IMR-90 (cell line): ENCODE data around the gene PILRB. TPM values are rescaled to one million over a fixed set of nuclear protein-coding genes. Genes with fewer than 3 reads are reported as not detected.

Experiments used
- ATAC-seq: fragments of 200-7000 bp; cut with Tn5 transposase; 2 replicates; pipeline ENCODE4 v1.9.1; 2020; ENCODE audit warnings: low read depth, mild to moderate bottlenecking, moderate library complexity
- BruUV-seq: library from RNA; stranded (reverse); fragments of 400-500 nt; replicated peaks from 2 replicates; lab custom pipeline; 2021; lab: Mats Ljungman, UMichigan
- CTCF ChIA-PET: fragments of 300-600 bp; formaldehyde crosslinking; extraction: SDS; loops from one replicate; lab custom pipeline; 2021; ENCODE audit warnings: antibody characterized with exemption; lab: Yijun Ruan, JAX
- POLR2A ChIA-PET: fragments of 300-600 bp; sonication (Branson Sonifier 250); formaldehyde crosslinking; loops from one replicate; lab custom pipeline; 2022; ENCODE audit warnings: antibody characterized with exemption; ENCODE audit not compliant: unreplicated experiment; lab: Charles Lee
- DNase-seq: peaks from one replicate; pipeline ENCODE4 v3.0.0; 2013
- H2AFZ ChIP-seq: replicated peaks from 2 replicates; pipeline ENCODE3; 2013; ENCODE audit warnings: low read length, mild to moderate bottlenecking; ENCODE audit not compliant: poor library complexity
- H2AK5ac ChIP-seq: 2 replicates; pipeline ENCODE4 v1.6.1; 2013; ENCODE audit warnings: low read depth, low read length, inconsistent platforms
- H2AK9ac ChIP-seq: replicated peaks from 2 replicates; pipeline ENCODE3; 2013; ENCODE audit warnings: mild to moderate bottlenecking, low read depth, low read length, moderate library complexity; ENCODE audit not compliant: poor library complexity
- H2BK120ac ChIP-seq: 2 replicates; pipeline ENCODE4 v1.6.1; 2013; ENCODE audit warnings: low read depth, low read length, inconsistent platforms
- H2BK15ac ChIP-seq: 3 replicates; pipeline ENCODE4 v1.6.1; 2013; ENCODE audit warnings: low read depth, low read length, inconsistent platforms
- H2BK20ac ChIP-seq: 2 replicates; pipeline ENCODE4 v1.6.1; 2013; ENCODE audit warnings: low read depth, mild to moderate bottlenecking, inconsistent platforms, low read length, moderate library complexity
- H2BK5ac ChIP-seq: 2 replicates; pipeline ENCODE4 v1.6.1; 2013; ENCODE audit warnings: mild to moderate bottlenecking, low read depth, low read length, inconsistent platforms; ENCODE audit not compliant: poor library complexity, severe bottlenecking
- H3K14ac ChIP-seq: replicated peaks from 2 replicates; pipeline ENCODE4 v1.6.1; 2013; ENCODE audit warnings: low read depth, low read length, inconsistent platforms
- H3K18ac ChIP-seq: 2 replicates; pipeline ENCODE4 v1.6.1; 2013; ENCODE audit warnings: low read depth, low read length, control low read depth
- H3K23ac ChIP-seq: 2 replicates; pipeline ENCODE4 v1.6.1; 2013; ENCODE audit warnings: low read depth, low read length, inconsistent platforms
- H3K27ac ChIP-seq: 2 replicates; pipeline ENCODE4 v1.5.1; 2013; ENCODE audit warnings: mild to moderate bottlenecking, control low read depth, low read length; ENCODE audit not compliant: insufficient read depth
- H3K27me3 ChIP-seq: 2 replicates; pipeline ENCODE4 v1.6.1; 2013; ENCODE audit warnings: low read length; ENCODE audit not compliant: control insufficient read depth, insufficient read depth
- H3K36me3 ChIP-seq: 2 replicates; pipeline ENCODE4 v1.6.1; 2013; ENCODE audit warnings: low read length, mixed read lengths; ENCODE audit not compliant: control insufficient read depth, insufficient read depth
- H3K4ac ChIP-seq: 2 replicates; pipeline ENCODE4 v1.6.1; 2013; ENCODE audit warnings: low read depth, low read length, inconsistent platforms
- H3K4me1 ChIP-seq: 2 replicates; pipeline ENCODE4 v1.6.1; 2013; ENCODE audit warnings: low read length, mixed read lengths; ENCODE audit not compliant: control insufficient read depth, insufficient read depth
- H3K4me2 ChIP-seq: 2 replicates; pipeline ENCODE4 v1.6.1; 2013; ENCODE audit warnings: low read depth, mild to moderate bottlenecking, control low read depth, low read length, moderate library complexity
- H3K4me3 ChIP-seq: 2 replicates; pipeline ENCODE4 v1.5.1; 2013; ENCODE audit warnings: low read depth, mild to moderate bottlenecking, control low read depth, low read length, moderate library complexity; ENCODE audit not compliant: insufficient read depth
- H3K56ac ChIP-seq: 2 replicates; pipeline ENCODE4 v1.6.1; 2013; ENCODE audit warnings: low read length, inconsistent platforms; ENCODE audit not compliant: insufficient read depth; ENCODE audit errors: extremely low read depth
- H3K79me1 ChIP-seq, 2 experiments: 2 replicates each; pipeline ENCODE4 v1.6.1; 2013; ENCODE audit warnings: low read length in 2 of 2, inconsistent platforms in 1 of 2, low read depth in 1 of 2
- H3K9ac ChIP-seq: 2 replicates; pipeline ENCODE4 v1.6.1; 2013; ENCODE audit warnings: low read depth, low read length, control low read depth
- H3K9me1 ChIP-seq: 2 replicates; pipeline ENCODE4 v1.6.1; 2013; ENCODE audit warnings: low read length, inconsistent platforms; ENCODE audit not compliant: insufficient read depth
- H3K9me3 ChIP-seq: 2 replicates; pipeline ENCODE4 v1.6.1; 2013; ENCODE audit warnings: low read length; ENCODE audit not compliant: control insufficient read depth, insufficient read depth
- H4K20me1 ChIP-seq: 2 replicates; pipeline ENCODE4 v1.6.1; 2013; ENCODE audit warnings: low read length, inconsistent platforms; ENCODE audit not compliant: insufficient read depth
- H4K5ac ChIP-seq: 2 replicates; pipeline ENCODE4 v1.6.1; 2013; ENCODE audit warnings: mild to moderate bottlenecking, low read depth, low read length, control low read depth
- H4K8ac ChIP-seq, 2 experiments: 2 replicates each; pipeline ENCODE4 v1.6.1; 2013; ENCODE audit warnings: low read depth in 2 of 2, low read length in 2 of 2, control low read depth in 1 of 2, inconsistent platforms in 1 of 2
- H4K91ac ChIP-seq: 2 replicates; pipeline ENCODE4 v1.6.1; 2013; ENCODE audit warnings: low read depth, low read length, inconsistent platforms; ENCODE audit not compliant: insufficient read depth
- BHLHE40 ChIP-seq: fragments of 150-350 bp; IDR thresholded peaks from 2 replicates; pipeline ENCODE4 v1.6.1; 2016; ENCODE audit warnings: mild to moderate bottlenecking, low read depth, low read length
- CHD1 ChIP-seq: IDR thresholded peaks from 2 replicates; pipeline ENCODE4 v1.6.1; 2012; ENCODE audit warnings: low read depth, low read length, improper control_type of control experiment
- MAZ ChIP-seq: IDR thresholded peaks from 2 replicates; pipeline ENCODE4 v1.6.1; 2012; ENCODE audit warnings: low read depth, mild to moderate bottlenecking, low read length, improper control_type of control experiment, moderate library complexity, borderline replicate concordance
- RAD21 ChIP-seq: IDR thresholded peaks from 2 replicates; pipeline ENCODE4 v1.6.1; 2012; ENCODE audit warnings: low read length, improper control_type of control experiment
- WGBS, 2 experiments: methylation state at CpG; one replicate each; pipeline versions ENCODE4 v1.1.5 to v1.1.7; 2013; ENCODE audit warnings: missing lambda C conversion rate in 2 of 2; ENCODE audit not compliant: insufficient read length in 1 of 2; ENCODE audit errors: extremely low coverage in 2 of 2; 5-methylcytosine and 5-hydroxymethylcytosine counted together
- dilution Hi-C: fragments of 300-500 bp; cut with HindIII; formaldehyde crosslinking; loops from one replicate; pipeline ENCODE4 v1.14.3; 2018; ENCODE audit warnings: low sequenced_read_pairs; ENCODE audit not compliant: unreplicated experiment
- in situ Hi-C: fragments of 300-500 bp; cut with MboI; formaldehyde crosslinking; loops from 3 replicates; pipeline ENCODE4 v1.14.3; 2019; ENCODE audit warnings: low sequenced_read_pairs, inconsistent platforms, mixed read lengths
- intact Hi-C: fragments of 100-400 bp; cut with micrococcal nuclease; formaldehyde crosslinking; loops from 2 replicates; pipeline ENCODE4 v1.10.0; 2022
- polyA plus RNA-seq, 3 experiments: library from polyadenylated mRNA; depleted of rRNA; stranded (reverse); fragments of >200 nt; gene quantifications; 2 replicates each; pipeline ENCODE4 v1.2.3, GENCODE V29; 2012; ENCODE audit warnings: low replicate concordance in 1 of 3
- total RNA-seq: library from RNA; depleted of rRNA; stranded (reverse); fragments of >200 nt; gene quantifications from 2 replicates; pipeline ENCODE4 v1.2.3, GENCODE V29; 2012
- TF ChIP-seq, protein P1 (sequence below): fragments of 150-350 bp; IDR thresholded peaks from 2 replicates; pipeline ENCODE4 v1.6.1; 2016; ENCODE audit warnings: low read depth, mild to moderate bottlenecking, low read length, moderate library complexity, borderline replicate concordance

PILRB gene
- total and polyA plus RNA-seq, 2 of the 4 experiments (the other 2 are of a cell fraction) = 3.4 to 22.2 TPM

DNA sequence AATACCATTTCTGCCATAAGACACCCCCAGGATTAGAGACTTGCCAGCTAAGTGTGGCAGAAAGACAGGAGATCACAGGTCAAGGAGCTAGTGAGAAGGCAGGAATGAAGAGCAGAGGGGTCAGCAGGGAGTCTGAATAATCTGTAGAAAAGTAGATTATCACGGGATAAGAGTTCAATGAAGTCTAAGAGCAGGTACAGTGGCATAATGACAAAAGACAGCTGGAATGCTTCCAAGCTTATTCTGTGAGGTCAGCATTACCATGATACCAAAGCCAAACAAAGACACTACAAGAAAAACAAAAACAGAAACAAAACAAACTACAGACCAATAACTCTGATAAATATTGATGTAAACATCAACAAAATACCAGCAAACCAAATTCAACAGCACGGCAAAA lies 36.2 kb downstream of the PILRB start:
- BruUV-seq = no TSS peak
- intact Hi-C loops = no loop called here
- Histone ChIP-seq H2AFZ (no peak overlapping the region), H2BK20ac (no peak overlapping the region), H3K27ac (no peak overlapping the region), H3K4ac (no peak overlapping the region), H3K9me3 (peaks cover 4% of the 10 kb centered on the region), H4K20me1 (no peaks in the 10 kb centered on the region), H3K9me1 (peaks cover 3% of the 10 kb centered on the region; the same call in 1 of the 2 replicates), H3K27me3 (peaks cover 52% of the 10 kb centered on the region), H3K23ac (no peak overlapping the region), H3K4me3 (no peak overlapping the region), H3K14ac (no peak overlapping the region), H4K5ac (no peak overlapping the region), H3K4me1 (no peaks in the 10 kb centered on the region), H3K56ac (no peak overlapping the region), H4K8ac (no peak overlapping the region), H3K9ac (no peak overlapping the region), H3K36me3 (no peaks in the 10 kb centered on the region), H3K18ac (no peak overlapping the region), H3K79me1 (no peaks in the 10 kb centered on the region), H2BK15ac (no peak overlapping the region), H2AK5ac (no peak overlapping the region), H2BK5ac (no peak overlapping the region), H4K91ac (no peak overlapping the region), H2BK120ac (no peak overlapping the region), H2AK9ac (no peak overlapping the region), H3K4me2 (no peak overlapping the region)
- in situ Hi-C loops = no loop called here
- TF ChIP-seq, protein P1, sequence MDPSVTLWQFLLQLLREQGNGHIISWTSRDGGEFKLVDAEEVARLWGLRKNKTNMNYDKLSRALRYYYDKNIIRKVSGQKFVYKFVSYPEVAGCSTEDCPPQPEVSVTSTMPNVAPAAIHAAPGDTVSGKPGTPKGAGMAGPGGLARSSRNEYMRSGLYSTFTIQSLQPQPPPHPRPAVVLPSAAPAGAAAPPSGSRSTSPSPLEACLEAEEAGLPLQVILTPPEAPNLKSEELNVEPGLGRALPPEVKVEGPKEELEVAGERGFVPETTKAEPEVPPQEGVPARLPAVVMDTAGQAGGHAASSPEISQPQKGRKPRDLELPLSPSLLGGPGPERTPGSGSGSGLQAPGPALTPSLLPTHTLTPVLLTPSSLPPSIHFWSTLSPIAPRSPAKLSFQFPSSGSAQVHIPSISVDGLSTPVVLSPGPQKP = no peak
- TF ChIP-seq BHLHE40 = no peak
- TF ChIP-seq RAD21 = no peak
- TF ChIP-seq CHD1 = no peak
- TF ChIP-seq MAZ = no peak
- ATAC-seq (no peak), DNase-seq (no peak)
- WGBS, 2 experiments = no CpG with 5 or more reads among the region's 2 CpGs
- ChIA-PET POLR2A (no interaction called here), CTCF (interaction anchor here (0.6 kb wide), 1 partner anchor 1003 kb away, joined by 3 read pairs; no protein-coding TSS in a partner anchor)
- dilution Hi-C loops = no loop called here
